NB4 (cell line): Measurements from ENCODE around the gene DAAM1.
A peak's percentile ranks its signal among the peaks of the same experiment; 100 is the strongest.

Experiments
- DNase-seq: peaks from one replicate; pipeline ENCODE4 v3.0.0; 2010; ENCODE audit warnings: low read depth
- H3K4me3 ChIP-seq: one replicate; pipeline ENCODE4 v1.5.1; 2011; ENCODE audit warnings: mild to moderate bottlenecking, low read depth, low read length, moderate library complexity
- MYC ChIP-seq: IDR thresholded peaks from 2 replicates; pipeline ENCODE4 v1.6.1; 2011; ENCODE audit warnings: low read depth, low read length
- POLR2A ChIP-seq: IDR thresholded peaks from 2 replicates; pipeline ENCODE4 v1.6.1; 2011; ENCODE audit warnings: mild to moderate bottlenecking; ENCODE audit not compliant: insufficient read length; ENCODE audit errors: extremely low read depth
- TF ChIP-seq, protein P1 (sequence below): IDR thresholded peaks from 2 replicates; pipeline ENCODE4 v1.6.1; 2011; ENCODE audit warnings: low read depth, low read length
- TF ChIP-seq, protein P2 (sequence below): IDR thresholded peaks from one replicate; pipeline ENCODE4 v1.5.1; 2012; ENCODE audit warnings: low read depth, low read length

Gene DAAM1

DNA sequence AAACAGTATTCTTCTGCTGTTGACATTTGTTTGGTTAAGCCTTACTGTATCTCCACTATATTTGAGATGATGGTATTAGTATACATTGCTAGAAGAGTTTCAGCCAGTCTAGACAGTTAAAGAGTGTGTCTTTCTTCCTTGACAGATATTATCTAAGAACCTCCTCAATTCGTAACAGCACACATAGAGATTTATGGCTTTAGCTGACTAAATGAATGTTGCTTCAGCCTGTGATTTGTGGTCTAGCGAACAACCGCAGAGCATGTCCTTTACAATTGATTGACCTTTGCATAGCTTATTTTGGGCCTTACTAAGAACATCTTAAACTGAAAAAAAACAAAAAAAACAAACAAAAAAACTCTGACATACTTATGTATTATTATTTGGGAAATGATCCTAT is 122.2 kb downstream of the DAAM1 start:
- H3K4me3 ChIP-seq, result no peak overlapping the region
- TF ChIP-seq POLR2A (no peak), MYC (no peak)
- TF ChIP-seq, protein P1, sequence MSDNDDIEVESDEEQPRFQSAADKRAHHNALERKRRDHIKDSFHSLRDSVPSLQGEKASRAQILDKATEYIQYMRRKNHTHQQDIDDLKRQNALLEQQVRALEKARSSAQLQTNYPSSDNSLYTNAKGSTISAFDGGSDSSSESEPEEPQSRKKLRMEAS, result no peak
- TF ChIP-seq, protein P2, sequence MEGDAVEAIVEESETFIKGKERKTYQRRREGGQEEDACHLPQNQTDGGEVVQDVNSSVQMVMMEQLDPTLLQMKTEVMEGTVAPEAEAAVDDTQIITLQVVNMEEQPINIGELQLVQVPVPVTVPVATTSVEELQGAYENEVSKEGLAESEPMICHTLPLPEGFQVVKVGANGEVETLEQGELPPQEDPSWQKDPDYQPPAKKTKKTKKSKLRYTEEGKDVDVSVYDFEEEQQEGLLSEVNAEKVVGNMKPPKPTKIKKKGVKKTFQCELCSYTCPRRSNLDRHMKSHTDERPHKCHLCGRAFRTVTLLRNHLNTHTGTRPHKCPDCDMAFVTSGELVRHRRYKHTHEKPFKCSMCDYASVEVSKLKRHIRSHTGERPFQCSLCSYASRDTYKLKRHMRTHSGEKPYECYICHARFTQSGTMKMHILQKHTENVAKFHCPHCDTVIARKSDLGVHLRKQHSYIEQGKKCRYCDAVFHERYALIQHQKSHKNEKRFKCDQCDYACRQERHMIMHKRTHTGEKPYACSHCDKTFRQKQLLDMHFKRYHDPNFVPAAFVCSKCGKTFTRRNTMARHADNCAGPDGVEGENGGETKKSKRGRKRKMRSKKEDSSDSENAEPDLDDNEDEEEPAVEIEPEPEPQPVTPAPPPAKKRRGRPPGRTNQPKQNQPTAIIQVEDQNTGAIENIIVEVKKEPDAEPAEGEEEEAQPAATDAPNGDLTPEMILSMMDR, result no peak
- DNase-seq, result no peak

DNA sequence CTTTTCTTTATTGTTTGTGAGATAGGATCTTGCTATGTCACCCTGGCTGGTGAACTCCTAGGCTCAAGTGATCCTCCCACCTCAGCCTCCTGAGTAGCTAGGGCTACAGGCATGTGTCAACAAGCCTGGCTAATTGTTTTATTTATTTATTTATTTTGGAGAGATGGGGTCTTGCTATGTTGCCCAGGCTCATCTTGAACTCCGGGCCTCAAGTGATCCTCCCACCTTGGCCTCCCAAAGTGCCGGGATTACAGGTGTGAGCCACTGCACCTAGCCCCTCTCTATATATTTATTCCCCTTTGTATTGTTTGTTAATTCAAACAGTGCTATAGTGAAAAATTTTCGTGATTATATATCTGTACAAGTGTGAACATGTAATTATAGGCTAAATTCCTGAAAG is 123.3 kb downstream of the DAAM1 start:
- TF ChIP-seq, protein P2, result no peak
- TF ChIP-seq POLR2A, result no peak
- TF ChIP-seq, protein P1, result no peak
- TF ChIP-seq MYC, result no peak
- no peak for DNase-seq
- H3K4me3 ChIP-seq, result no peak overlapping the region

DNA sequence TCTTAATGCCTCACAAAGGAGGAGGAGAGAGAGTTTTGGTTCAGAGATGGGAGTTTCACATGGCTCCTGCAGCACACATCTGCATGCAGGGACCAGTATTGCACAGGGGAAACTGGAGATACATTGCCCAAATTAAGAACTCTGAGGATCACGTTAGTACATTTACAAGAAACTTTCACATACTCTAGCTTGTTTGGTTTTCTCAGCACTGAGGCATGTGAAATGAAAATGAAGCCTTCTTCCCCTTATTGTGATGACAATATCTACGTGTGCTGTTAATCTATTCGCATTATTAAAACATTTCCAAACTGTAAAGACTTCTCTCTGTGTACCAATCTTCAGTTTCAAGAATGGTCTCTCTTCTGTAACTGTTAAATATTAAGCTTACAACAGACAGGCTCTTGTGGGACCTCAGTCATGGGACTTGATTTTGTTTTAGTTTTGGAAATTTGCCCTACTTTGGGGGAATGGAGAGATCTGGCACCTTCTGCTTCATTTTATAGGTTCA is 124.7 kb downstream of the DAAM1 start:
- H3K4me3 ChIP-seq, result no peak overlapping the region
- TF ChIP-seq POLR2A (no peak), MYC (no peak)
- TF ChIP-seq, protein P2, result no peak
- TF ChIP-seq, protein P1, result no peak
- DNase-seq, result no peak

DNA sequence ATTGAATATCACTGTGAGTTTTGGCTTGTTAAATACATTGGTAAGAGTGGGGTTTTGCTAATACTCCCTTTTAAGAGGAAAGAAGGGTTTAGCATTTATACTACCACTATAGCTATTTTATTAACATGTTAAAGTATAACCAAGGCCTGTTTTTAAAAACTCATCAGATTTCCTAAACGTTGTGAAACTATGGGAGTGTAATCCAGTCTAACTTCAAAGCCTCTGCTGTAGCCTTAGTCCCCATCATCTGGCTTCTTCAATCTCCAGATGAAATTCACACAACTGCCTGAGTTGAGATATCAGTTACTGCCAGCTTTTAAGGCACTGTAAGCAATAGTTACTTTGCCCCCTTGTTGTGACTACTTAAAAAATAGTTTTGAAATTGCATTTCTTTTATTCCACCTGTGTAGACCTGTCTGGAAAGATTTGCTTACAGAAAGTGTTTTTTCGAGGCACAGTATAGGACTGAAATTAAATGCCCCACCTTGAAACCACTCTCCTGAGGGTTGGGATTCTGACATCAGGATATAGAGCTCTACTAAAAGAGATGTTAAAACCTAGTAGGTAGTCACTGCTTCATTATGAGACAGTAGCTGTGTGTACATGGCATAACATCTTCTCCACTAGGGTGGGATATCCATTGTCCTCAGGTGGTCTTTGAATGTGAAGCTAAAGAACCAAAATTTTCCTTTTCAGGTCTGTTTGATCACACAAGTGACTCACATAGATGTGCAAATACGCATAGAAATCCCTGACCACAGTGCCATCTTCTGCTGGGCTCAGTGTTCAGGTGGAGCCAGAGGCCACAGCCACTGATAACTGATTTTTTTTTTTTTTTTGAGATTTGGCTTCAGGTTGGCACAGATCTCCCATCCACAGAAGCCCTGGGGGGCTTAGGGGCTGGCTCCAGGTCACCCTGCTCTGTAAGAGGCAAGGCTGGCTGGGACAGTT is 125.5 kb downstream of the DAAM1 start:
- DNase-seq, result no peak
- no peak overlapping the region for H3K4me3 ChIP-seq
- TF ChIP-seq POLR2A, result no peak
- TF ChIP-seq, protein P1, result no peak
- TF ChIP-seq MYC, result no peak
- TF ChIP-seq, protein P2, result no peak

DNA sequence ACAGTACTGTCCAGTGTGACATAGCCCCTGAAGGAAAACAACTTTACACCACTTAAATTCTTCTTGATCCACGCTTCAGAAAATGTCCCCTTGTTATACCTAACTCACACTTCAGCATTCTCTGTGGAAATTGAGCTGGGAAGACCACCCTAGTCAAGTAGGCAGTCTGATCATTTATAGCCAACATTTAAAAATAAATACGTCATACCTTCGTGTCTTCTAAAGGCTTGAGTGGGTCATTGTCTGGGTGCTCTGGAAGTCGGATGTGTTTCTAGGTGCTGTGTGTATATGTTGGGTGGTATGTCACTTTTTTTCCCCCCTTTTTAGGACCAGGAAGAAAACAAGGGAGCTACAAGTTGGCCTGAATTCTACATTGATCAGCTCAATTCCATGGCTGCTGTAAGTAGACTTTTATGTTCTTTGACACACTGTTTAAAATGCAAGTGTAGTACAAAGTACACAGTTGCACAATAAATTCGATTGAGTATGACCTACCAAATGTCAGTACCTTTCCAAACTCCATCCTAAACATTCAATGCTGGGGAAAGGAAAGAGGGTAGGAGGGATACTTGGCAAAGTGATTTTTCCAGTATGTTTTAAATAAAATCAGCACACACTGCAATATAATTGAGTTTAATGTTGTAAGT is 126.6 kb downstream of the DAAM1 start:
- no peak for DNase-seq
- no peak for TF ChIP-seq POLR2A
- TF ChIP-seq, protein P1, result no peak
- no peak overlapping the region for H3K4me3 ChIP-seq

DNA sequence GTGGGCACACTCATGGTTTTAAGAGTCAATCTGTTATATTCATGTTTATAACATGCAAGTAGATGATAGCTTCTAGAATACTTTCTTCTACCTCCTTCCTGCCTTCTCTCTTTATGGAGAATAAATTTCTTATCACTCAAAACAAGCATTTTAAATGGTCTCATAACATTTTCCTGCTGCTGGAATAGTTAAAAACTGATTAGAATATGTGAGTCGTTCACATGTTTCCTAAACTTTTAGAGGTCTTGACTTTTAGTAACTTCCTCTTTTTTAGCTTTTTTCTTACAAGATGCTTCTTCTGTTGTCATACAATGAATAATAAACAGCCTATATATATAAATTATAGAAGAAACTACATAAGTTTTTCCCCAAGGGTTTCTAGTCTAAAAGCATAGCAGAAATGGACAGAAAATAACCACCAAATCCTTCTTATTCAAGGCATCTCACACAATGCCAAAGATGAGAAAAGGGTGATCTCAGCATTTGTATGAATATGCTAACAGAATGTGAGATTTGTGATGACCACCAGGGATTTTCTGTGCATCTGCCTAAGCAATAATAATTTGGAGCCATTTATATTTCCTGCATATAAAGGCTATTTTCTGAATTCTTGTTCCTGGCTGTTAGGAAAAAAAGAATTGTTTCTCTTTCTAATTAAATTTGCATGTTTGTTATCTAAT is 127.8 kb downstream of the DAAM1 start:
- TF ChIP-seq, protein P1, result no peak
- TF ChIP-seq POLR2A (no peak), MYC (no peak)
- TF ChIP-seq, protein P2, result no peak

More for the DNA sequence above, 127.8 kb downstream of the DAAM1 start:
- H3K4me3 ChIP-seq, result no peak overlapping the region
- DNase-seq, result peak; percentile 10
